ENCODE results near the gene JRKL.
"Not testable (repeated sequence)": the region's sequence is repeated elsewhere in the genome, so short reads cannot be mapped to it uniquely, and the experiment has no call there.

Gene JRKL

DNA sequence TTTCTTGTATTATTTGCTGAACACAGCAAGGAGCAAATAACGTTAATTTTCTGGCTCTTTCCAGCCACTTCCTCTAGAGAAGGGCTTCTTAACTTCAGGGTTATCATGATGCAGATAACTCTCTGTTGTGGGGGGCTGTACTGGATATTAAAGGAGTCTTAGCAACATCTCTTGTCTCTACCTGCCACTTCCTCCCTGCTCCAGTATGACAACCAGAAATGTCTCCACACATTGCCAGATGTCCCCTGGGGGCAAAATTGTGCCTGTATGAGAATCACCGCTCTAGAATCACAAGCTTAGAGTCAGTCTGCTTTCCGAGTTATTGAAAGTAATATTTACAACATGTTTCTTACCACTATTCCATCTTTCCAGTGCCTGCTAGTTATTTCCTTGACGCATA, 6.8 kb downstream of the JRKL start:
- DNase-seq = no peak

DNA sequence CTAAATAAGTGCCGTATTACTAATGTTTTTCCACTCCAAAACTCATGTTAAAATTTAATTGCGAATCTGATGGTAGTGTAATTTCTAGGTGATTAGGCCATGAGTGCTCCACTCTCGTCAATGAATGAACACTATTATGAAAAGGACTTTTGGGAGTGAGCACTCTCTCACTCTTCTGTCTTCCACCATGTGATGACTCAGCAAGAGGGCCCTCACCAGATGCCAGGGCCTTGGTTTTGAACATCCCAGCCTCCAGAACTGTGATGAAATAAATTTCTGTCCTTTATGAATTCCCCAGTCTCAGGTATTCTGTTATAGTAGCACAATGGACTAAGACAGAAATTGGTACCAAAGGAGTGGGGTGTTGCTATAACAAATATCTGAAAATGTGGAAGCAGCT, 8.1 kb downstream of the JRKL start:
- no peak for DNase-seq

DNA sequence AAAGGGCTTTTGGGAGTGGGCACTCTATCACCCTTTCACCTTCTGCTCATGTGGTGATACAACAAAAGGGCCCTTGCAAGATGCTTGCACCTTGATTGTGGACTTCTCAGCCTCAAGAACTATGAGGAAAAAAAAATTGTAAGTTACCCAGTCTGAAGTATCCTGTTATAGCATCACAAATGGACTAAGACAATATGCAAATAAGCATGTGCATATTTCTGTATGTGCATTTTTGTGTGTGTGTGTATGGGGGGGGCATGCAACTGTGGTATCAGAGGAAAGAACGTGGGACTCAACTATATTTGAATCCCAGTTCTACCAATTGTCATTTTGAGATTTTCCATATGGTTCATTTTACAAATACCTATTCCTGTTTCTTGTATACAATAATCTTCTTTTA, 10.9 kb downstream of the JRKL start:
- DNase-seq = no peak

DNA sequence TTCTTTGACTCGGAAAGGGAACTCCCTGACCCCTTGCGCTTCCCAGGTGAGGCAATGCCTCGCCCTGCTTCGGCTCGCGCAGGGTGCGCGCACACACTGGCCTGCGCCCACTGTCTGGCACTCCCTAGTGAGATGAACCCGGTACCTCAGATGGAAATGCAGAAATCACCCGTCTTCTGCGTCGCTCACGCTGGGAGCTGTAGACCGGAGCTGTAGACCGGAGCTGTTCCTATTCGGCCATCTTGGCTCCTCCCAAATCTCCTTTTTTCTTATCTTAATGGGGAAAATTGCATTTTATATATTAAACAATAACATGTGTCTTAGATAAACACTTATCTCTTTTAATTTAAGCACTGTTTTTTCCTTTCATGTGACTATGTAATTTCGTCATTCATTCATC, 21.6 kb downstream of the JRKL start:
- DNase-seq = not testable (repeated sequence)

DNA sequence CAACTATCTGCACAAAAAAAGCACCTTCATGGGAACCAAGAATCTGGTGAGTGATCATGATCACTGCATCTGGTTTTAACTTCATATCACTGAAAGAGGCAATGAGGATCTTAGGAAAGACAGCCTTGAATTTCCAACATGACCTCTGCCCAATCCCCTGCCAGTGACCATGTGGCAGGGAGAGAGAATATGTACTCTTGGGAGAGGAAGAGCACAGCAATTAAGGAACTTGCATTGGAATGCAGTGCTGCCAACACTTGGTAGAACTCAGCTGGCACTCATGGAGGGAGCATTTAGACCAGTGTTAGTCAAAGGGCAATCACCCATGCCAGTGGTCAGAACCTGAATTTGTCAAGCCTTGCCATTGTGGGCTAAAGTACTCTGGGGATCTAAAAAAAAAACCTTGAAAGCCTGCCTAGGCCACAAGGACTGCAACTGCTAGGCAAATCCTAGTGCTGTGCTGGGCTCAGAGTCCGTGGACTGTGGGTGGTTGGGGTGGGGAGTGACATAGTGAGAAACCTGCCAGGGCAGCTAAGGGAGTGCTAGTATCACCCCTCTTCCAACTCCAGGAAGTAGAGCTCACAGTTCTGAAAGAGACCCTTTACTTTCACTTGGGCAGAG, 23.1 kb downstream of the JRKL start:
- DNase-seq = no peak

DNA sequence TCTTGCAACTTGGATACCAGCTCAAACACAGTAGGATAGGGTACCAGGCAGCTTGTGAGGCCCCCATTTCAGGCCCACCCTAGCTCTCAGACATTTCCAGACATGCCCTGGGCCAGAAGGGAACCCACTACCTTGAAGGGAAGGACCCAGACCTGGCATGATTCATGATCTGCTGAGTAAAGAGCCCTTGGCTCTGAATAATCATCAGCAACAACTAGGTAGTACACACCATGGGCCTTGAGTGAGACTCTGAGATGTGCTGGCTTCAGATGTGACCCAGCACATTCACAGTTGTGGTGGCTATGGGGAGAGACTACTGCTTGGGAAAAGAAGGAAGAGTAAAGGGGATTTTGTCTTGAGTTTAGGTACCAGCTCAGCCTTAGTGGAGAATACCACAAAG, 23.6 kb downstream of the JRKL start:
- DNase-seq = no peak

DNA sequence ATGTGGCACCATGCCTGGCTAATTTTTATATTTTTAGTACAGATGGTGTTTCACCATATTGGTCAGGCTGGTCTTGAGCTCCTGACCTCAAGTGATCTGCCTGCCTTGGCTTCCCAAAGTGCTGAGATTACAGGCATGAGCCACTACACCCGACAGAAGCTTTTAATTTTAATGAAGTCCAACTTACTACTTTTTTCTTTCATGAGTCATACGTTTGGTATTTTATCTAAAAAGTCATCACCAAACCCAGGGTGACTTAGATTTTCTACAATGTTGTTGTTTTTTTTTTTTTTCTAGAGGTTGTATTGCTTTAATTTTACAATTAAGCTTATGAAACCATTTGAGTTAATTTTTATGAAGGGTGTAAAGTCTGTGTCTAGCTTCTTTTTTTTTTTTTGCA, 34.9 kb downstream of the JRKL start:
- no peak for DNase-seq

DNA sequence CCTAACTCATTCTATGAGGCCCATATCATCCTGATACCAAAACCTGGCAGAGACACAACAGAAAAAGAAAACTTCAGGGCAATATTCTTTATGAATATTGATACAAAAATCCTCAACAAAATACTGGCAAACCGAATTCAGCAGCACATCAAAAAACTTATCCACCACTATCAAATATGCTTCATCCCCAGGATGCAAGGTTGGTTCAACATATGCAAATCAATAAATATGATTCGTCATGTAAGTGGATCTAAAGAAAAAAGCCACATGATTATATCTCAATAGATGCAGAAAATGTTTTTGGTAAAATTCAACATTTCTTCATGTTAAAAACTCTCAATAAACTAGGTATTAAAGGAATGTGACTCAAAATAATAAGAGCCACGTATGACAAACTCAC, 40.9 kb downstream of the JRKL start:
- no peak for DNase-seq

DNA sequence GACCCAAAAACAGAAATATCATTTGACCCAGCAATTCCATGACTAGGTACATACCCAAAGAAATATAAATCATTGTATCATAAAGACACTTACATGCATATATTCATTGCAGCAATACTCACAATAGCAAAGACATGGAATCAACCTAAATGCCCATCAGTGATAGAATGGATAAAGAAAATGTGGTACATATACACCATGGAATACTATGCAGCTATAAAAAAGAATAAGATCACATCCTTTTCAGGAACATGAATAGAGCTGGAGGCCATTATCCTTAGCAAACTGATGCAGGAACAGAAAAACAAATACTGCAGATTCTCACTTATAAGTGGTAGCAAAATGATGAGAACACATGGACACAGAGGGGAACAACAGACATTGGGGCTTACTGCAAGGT, 42.8 kb downstream of the JRKL start:
- not testable (repeated sequence) for DNase-seq

All from left hindlimb (tissue), 1 donor.